Limb (tissue), 2 donors: ENCODE results near the gene RACGAP1.
A peak's percentile ranks its signal among the peaks of the same experiment; 100 is the strongest.
"Not testable (repeated sequence)": the region's sequence is repeated elsewhere in the genome, so short reads cannot be mapped to it uniquely, and the experiment has no call there.

Source experiments
- DNase-seq, 2 donors: peaks; one replicate each; pipeline ENCODE4 v3.0.0-alpha.2; 2016; ENCODE audit errors: extremely low spot score in 2 of 2

The RACGAP1 gene

GRCh38 chr12:50030449-50030848, 5.2 kb upstream of the RACGAP1 start:
- DNase-seq, result not testable (repeated sequence)

- DNase-seq, result no peak
These were observed 1.4 kb upstream of the RACGAP1 start for GRCh38 chr12:50026691-50027090.

- DNase-seq, result peak in 1 of 2 donors; percentile 45
These were observed 498 bp downstream of the RACGAP1 start for GRCh38 chr12:50024805-50025186.

GRCh38 chr12:50024227-50024626, 1.1 kb downstream of the RACGAP1 start:
- DNase-seq, result no peak

- no peak for DNase-seq
These were observed 2.4 kb downstream of the RACGAP1 start for GRCh38 chr12:50022903-50023302.

GRCh38 chr12:50021031-50021430, 4.3 kb downstream of the RACGAP1 start:
- peak in 1 of 2 donors; percentile 24 for DNase-seq

GRCh38 chr12:50019524-50019923, 5.8 kb downstream of the RACGAP1 start:
- DNase-seq, result no peak

GRCh38 chr12:50018968-50019367, 6.3 kb downstream of the RACGAP1 start:
- DNase-seq, result no peak

- peak in 1 of 2 donors; percentile 42 for DNase-seq
These were observed 7.1 kb downstream of the RACGAP1 start for GRCh38 chr12:50018154-50018553.

- DNase-seq, result no peak
These were observed 7.7 kb downstream of the RACGAP1 start for GRCh38 chr12:50017641-50018040.

- peak; percentile 54 to 83 for DNase-seq
These were observed 8.5 kb downstream of the RACGAP1 start for GRCh38 chr12:50016501-50017475.

- DNase-seq, result no peak
These were observed 11.0 kb downstream of the RACGAP1 start for GRCh38 chr12:50014342-50014741.

GRCh38 chr12:50013361-50014147, 11.7 kb downstream of the RACGAP1 start:
- no peak for DNase-seq

- DNase-seq, result no peak
These were observed 18.4 kb downstream of the RACGAP1 start for GRCh38 chr12:50006754-50007442.

GRCh38 chr12:50006280-50006679, 19.0 kb downstream of the RACGAP1 start:
- DNase-seq, result no peak

- no peak for DNase-seq
These were observed 20.1 kb downstream of the RACGAP1 start for GRCh38 chr12:50005175-50005574.

GRCh38 chr12:50004696-50005095, 20.6 kb downstream of the RACGAP1 start:
- DNase-seq, result no peak

- no peak for DNase-seq
These were observed 21.7 kb downstream of the RACGAP1 start for GRCh38 chr12:50003595-50003994.

- DNase-seq, result no peak
These were observed 26.8 kb downstream of the RACGAP1 start for GRCh38 chr12:49998453-49998852.

- no peak for DNase-seq
These were observed 35.0 kb downstream of the RACGAP1 start for GRCh38 chr12:49990273-49990672.

GRCh38 chr12:49989400-49989799, 35.9 kb downstream of the RACGAP1 start:
- not testable (repeated sequence) for DNase-seq
